SH-SY5Y (cell line): Measurements from ENCODE around the gene MMEL1.

ENCODE experiments used
- GATA2 ChIP-seq: IDR thresholded peaks from 2 replicates; pipeline ENCODE4 v1.6.1; 2011; ENCODE audit warnings: mild to moderate bottlenecking, low read depth, low read length
- GATA3 ChIP-seq: IDR thresholded peaks from 2 replicates; pipeline ENCODE4 v1.6.1; 2011; ENCODE audit warnings: low read depth, mild to moderate bottlenecking, low read length, moderate library complexity

- TF ChIP-seq GATA3 (no peak), GATA2 (no peak)
Observed at GRCh38 chr1:2629627-2630497, 3.0 kb downstream of the MMEL1 start.
